GM21390 (cell line): ENCODE results near the gene RBPJ.
"Not testable (repeated sequence)": the region's sequence is repeated elsewhere in the genome, so short reads cannot be mapped to it uniquely, and the experiment has no call there.

Experiments
- ATAC-seq: cut with Tn5 transposase; IDR thresholded peaks from one replicate; pipeline ENCODE4 v1.9.1; 2021; ENCODE audit not compliant: unreplicated experiment

The RBPJ gene

DNA sequence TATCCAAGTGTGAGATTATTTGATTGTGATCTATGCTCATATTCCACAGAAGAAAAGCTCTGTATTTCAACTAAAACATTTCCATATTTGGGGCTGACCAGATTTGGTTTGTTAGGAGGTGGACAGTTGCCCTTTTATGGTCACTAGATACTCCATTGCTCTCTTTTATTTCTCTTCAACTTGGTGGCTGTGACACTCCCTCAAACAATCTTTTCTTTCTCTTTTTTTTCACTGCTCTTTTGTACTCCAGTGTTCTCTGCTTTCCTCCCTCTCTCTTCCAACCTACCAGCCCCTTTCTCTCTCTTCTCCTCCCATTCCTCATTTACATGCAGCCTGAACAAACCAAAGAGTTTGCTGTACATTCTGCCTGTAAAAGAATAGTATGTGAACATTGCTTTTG, 48.8 kb downstream of the RBPJ start:
- no peak for ATAC-seq

DNA sequence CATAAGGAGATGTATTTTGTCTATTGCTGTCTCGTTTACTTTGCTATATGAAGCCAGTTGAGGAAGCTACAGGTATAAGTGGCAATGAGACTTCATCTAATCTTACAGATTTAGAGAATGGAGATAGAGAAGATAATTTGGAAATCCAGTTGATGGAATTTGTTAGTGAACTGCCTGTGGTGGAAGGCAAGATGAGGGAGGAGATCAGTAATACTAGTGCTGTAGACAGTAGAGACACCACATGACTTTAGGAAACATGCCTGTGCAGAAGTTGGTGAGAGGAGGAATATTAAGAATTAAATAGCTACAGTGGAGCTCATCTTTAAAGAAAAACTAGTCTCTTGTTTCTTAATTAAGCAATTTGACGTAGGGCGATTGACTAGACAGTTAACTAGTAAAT, 51.3 kb downstream of the RBPJ start:
- no peak for ATAC-seq

DNA sequence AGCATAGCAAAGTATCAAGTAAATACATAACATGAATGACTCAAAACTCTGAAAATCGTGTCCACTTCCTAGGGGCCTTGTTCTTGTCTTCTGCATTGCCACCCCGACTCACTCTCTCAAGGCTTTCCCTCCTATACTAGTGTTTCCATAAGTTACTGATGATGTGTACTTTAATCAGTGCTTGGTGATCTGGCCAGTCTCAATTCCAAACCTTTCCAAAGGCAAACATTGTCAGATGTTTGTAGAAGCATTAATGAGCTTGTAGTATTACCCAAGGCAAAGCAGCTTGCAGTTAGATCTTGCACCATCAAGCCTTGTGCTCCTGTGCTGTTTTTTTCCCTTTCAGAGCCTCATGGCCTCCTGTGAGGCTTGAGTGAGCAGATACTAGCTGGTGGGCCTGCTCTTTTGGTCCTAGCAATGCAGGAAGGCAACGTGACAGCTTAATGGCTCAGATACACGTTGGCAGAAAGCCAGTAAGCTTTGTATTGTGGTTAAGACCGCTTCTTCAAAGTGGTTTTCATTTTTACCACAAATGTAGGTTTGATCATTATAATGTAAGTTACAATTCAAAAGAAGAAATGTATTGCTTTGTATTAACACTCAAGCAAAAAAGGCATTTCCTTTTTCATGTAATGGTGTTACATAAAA, 51.8 kb downstream of the RBPJ start:
- ATAC-seq = peak; percentile 89

DNA sequence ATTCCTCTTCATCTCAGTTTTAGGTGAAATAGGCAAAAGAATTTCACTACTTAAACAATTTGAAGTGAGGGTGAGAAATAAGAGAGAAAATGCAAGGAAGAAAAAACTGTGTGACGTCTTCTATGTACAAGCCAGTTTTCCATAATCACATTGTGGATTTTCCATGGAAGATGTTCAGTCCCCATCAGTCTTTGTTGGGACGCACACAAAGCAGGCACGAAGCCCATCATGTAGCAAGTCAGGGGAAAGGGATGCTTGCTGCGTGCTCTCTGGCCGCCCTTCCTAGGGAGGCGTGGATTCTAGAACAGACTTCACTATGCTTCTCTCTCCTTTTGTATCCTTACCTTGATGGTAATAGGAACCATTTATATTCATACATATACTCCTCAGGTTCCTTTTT, 54.7 kb downstream of the RBPJ start:
- no peak for ATAC-seq

DNA sequence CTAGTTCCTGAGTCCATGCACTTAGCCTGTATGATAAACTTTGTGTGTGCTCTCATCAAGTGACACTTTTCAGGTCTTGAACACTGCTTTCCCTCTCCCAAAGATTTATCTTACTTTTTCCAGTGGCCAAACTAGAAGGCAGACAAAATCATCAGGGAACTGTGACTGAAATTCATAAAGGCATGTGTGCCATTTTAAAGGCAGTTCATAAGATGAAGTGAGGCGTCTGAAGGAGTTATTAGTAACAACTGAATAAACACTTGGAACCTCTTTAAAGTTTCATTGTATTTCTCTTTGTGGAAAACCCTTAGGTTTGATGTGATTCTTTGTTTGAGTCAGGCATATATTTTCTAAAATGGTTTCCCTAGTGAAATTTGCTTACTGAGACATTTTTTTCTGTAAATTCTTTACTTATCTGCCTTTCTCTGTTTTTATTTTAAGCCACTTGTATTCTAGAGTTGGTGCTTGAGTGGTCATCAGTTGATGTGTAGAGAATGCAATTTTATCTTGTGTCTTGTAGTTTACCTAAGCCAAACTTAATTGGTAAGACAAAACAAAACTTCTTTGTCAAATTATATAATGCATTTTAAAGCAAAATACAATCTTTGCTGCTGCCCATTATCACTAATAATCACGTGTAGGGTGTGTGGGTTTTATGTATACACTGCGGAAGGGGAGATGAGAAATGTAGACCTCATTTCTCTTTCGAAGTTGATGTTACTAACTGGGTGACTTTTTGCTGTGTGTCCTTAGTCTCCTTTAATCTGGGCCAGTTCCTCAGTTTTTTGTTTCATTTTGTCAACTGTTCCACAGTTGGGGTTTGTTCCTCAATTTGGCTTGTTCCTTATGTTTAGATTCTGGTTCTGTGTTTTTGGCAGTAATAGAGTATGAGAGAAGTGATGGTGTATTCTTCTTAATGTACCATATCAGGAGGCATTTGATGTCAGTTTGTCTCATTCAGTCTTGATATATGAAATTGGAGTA, 56.8 kb downstream of the RBPJ start:
- no peak for ATAC-seq

DNA sequence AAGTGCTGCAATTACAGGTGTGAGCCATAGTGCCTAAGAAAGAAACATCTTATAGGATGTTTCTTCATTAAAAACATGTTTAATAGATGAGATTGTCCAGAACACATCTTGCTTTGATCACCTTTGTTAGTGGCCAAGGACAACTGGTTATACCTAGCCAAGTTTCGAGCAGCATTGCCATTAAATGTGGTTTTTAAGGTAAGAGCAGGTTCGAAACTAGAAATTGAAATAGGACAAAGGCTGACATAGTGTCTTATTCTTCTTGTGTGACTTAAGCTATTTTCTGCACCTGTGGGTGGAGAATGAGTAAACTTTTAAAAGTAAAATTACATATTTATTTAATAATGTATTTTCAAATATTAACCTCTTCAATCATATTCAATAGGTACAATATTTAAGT, 59.0 kb downstream of the RBPJ start:
- ATAC-seq = no peak

DNA sequence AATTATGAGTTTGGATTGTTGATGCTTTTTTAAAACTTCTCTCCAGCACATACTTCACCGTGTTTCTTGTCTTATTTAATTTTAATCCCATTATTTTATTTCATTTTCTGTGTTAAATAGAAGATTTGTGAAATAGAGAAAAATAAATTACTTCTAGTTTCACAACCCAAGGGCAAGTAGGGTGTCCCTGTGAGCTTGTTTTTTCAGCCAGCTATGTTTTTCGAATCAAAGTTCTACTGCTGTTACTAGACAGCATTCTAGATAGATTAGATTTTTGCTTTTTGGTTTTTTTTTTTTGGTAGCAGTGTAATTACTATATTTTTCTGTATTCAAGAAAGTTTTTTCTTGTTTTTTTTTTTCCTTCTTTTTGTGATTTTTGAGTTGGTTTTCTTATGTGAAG, 59.9 kb downstream of the RBPJ start:
- ATAC-seq = no peak

DNA sequence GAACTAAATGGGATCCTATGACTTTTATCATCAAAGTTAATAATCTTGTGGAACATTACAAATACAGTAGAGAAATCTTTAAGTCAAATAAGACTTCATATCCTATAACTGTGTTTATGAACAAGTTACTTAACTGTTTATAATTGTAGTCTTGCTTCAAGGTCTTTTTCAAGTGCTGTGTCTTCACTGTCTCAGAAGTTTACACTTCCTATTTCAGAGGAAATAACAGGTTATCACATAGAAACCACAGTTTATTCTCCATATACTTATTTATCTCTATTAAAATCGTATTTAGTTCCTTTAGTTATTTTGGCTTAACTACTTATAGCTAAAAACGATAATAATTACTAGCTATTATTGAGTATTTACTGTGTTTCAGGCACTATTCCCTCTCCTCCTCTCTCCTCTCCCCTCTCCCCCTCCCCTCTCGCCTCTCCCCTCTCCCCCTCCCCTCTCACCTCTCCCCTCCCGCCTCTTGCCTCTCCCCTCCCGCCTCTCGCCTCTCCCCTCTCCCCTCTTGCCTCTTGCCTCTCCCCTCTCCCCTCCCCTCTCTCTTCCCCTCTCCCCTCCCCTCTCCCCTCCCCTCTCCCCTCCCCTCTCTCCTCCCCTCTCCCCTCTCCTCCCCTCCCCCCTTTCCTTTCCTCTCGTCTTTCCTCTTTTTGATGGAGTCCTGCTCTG, 63.7 kb downstream of the RBPJ start:
- no peak for ATAC-seq

DNA sequence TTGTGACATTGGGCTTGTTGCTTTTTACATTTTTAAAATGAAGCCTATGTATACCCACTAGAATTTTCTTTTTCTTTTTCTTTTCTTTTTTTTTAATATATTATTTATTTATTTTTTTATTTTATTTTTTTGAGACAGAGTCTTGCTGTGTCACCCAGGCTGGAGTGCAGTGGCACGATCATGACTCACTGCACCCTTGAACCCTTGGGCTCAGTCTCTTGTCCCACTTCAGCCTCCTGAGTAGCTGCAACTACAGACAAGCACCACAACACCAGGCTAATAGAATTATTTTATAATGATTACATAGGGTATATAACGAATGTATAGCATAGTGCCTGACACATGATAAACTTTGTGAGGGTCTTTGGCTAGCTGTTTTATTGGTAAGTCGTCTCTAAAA, 64.9 kb downstream of the RBPJ start:
- no peak for ATAC-seq

DNA sequence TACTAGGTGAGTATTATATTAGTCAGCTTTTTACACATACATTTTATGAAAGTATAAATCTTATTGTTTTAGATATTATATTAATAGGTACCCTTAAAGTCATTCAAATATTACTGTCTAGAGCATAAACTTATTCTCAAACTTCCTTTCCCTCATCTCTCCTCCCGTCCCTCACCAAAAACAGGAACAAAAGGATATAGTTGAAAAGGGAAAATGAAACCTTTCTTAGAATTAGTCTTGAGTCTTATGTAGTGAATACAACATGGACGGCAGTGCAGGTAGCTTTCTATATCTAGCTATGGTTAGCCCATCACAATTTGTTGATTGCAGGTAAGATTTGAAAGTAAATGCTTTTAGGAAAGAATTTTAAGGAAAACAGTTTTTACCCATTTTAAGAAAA, 65.6 kb downstream of the RBPJ start:
- ATAC-seq = no peak

DNA sequence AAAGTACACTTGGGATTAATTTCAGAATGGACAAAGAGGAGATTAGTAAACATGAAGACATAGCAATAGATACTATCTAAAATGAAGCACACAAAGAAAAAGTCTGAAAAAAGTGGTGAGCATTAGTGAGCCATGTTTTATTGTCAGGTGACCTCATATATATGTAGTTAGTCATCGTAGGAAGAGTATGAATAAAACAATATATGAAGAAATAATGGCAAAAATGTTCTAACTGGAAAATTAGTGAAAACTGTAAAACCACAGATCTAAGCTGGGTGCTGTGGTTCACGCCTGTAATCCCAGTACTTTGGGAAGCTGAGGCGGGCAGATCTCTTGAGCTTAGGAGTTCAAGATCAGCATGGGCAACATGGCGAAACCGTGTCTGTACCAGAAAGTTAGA, 67.9 kb downstream of the RBPJ start:
- no peak for ATAC-seq

DNA sequence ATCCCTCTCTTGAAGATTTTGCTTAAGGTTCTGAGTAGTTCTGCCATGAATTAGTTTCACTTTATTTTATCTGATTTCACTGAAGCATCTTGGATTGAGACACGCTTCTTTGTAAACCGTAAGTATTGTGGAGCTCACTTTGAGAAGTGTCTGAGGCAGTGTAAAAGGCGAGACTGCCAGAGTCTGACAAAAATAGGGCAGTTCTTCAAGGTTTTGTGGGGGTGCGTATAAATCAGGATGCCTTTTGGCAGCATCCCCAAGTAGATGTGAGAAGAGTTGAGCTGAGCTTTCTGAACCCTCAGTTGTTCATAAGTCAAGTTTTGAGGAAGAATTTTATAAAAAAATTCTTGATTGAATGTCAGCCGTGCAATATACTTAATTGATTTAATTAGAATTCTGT, 76.3 kb downstream of the RBPJ start:
- no peak for ATAC-seq

DNA sequence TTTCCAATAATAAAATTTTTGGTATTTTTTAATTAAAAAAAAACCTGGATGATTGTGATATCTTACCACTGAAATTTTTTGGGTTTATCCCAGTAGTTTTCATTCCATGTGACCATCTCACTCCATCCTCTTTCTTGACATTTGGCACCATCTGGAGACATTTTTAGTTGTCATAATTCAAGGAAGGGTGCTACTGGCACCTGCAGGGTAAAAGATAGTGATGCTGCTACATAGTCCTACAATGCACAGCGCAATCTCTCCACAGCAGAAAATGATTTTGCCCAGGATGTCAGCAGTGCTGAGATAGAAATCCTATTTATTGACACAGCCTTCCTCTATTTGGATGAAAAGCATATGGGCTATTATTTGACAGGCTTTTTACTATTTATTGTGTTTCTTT, 79.3 kb downstream of the RBPJ start:
- no peak for ATAC-seq

DNA sequence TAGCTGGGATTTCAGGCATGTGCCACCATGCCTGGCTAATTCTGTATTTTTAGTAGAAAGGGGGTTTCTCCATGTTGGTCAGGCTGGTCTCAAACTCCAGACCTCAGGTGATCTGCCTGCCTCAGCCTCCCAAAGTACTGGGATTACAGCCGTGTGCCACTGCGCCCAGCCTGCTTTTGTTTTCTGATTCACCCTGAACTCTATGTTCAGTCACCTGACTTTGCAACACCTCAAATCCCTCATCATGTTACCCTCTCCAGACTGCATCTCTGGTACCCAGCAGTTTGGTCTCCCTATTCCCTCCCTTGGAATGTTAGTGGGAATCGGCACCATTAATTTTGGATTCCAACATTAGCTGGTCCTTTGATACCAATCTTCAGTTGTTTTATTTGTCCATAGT, 81.2 kb downstream of the RBPJ start:
- ATAC-seq = not testable (repeated sequence)

DNA sequence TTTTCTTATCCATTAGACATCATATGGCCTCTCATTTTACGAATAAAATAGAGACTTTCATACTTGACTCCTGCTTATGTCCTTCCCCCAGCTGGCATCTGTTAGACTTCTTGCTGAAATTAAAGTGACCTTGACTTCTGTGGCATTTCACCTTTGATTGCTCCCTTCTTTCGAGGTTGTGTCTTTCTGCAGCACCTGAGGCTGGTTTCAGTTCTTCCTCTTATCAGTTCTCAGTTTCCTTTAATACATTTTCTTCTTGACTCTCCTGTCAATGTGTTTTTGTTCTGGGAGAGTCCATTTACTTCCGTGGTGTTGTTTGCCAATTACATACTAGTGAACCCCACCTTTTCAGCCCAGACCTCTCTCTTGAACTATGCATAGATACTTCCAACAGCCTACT, 81.6 kb downstream of the RBPJ start:
- peak; percentile 72 for ATAC-seq

DNA sequence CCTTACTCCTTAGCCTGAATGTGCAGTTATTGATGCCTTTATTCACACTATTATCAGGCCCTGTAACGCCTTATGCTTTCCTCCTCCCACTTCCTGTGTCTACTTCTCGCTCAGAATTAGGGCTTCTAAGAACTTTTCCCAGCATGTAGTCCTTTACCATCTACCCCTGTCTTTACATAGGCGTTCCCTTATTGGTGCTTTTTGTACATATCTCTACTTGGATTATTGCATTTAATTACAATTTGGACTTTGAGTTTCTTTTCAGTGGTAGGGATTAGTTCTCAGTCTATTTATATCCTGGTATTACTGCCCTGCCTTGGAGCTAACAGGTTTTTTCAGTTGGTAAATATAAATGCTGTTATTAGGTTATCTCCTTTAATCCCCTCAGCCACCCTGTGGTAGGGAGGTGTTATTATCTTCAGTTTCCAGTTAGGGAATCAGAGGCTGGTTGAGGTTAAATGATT, 84.0 kb downstream of the RBPJ start:
- no peak for ATAC-seq

DNA sequence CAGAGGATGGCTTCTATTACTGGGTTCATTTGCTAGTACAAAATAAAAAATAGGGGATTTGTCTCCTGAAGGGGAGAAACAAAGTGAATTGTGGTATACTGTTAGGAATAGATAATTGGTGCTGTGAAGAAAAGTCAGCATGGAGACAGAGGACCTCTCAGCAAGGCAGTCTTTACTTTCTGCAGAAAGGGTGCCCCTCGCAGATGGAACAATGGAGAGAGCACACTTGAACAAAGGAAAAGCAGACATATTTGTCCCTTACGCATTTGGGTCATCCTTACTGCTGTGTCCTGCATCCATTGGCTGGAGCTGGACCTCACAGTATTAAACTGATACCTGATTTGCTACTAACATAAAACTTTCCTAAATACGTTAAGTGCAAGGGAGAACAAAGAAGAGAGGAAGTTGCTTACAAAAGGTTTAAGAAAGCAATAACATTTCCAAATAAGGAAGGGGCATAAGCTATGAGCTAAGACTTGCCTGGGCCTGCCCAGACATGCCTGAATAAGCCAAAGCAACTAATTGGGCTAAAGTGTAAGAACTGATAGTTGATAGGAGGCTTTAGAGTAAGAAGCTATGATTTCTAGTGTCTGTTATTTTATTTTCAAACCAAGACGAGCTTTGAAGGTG, 85.6 kb downstream of the RBPJ start:
- ATAC-seq = no peak

DNA sequence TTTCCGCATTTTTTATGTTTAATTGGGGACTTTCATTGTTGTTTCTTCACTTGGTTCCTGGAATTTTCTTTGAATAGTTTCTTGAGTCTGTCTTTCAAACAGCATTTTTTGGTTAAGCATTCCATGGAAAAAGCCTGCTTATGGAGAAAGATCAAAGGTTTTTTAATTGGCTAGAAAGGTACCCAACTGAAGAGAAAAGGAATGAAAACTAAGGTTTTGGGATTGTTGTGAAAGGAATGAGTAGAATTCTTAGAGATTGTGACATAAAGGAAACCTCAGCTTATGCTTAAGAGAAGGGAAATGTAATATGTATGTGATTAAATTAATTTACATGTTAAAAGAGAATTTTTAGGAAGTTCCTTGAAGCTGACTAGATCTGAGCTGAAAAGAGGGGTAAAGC, 86.7 kb downstream of the RBPJ start:
- no peak for ATAC-seq

DNA sequence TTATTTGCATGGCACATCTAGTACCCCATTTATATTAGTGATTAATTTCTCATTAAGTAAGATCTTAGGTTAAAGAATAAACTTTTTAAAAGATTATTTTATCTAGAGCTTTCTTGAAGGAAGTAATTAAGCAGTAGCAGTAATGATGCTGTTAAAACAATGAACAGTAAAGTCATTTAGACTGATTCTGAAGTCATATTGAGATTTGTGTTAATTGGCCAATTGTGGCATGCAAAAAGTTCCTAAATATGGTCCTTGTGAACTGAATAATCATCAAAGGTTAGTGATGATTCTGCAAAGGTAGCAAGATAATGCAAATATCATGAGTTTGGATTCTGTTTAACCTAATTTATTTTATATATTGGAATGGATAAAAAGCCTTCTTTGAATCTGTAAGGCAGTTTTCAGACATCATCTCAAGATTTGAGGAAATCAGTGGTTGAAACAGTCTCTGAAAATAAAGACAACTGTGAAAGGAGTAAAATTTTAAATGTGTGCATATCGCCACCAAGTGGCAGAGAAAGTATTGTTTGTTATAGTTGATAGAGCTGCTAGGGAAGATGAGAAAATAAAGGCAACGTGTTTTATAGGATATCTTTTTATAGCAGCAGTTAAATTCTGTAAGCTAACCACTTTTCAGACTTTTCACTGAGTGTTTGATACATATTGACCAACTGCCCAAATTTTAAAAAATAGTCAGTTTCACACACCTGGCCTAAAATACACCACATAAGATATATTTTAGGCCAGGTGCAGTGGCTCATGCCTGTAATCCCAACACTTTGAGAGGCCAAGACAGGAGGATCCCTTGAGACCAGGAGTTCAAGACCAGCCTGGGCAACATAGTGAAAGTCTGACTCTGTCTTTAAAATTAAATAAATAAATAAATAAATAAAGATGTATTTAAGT, 89.8 kb downstream of the RBPJ start:
- ATAC-seq = no peak
